Stomach (tissue), 4 donors: Measurements from ENCODE around the gene CLEC16A.

ENCODE experiments used
- CTCF ChIP-seq, 7 experiments: fragments of 450-650 bp in 4 of 7; fragments of 200-600 bp in 3 of 7; sonication (generic) in 3 of 7; IDR thresholded peaks; one replicate each; pipeline ENCODE4 v1.5.1; 2016 to 2019; ENCODE audit warnings: antibody characterized with exemption in 7 of 7, control low read depth in 2 of 7, mild to moderate bottlenecking in 1 of 7
- POLR2A ChIP-seq, 4 donors: fragments of 450-650 bp; IDR thresholded peaks; one replicate each; pipeline ENCODE4 v1.6.1; 2016; ENCODE audit warnings: antibody characterized with exemption in 4 of 4, control low read depth in 2 of 4, mild to moderate bottlenecking in 1 of 4, moderate library complexity in 1 of 4
- POLR2AphosphoS5 ChIP-seq, 3 donors: sonication (generic); formaldehyde crosslinking; IDR thresholded peaks; one replicate each; pipeline ENCODE4 v1.6.1; 2016; ENCODE audit warnings: antibody characterized with exemption in 3 of 3

GRCh38 chr16:10989559-10989958 lies 45.2 kb downstream of the CLEC16A start:
- TF ChIP-seq POLR2AphosphoS5 (IDR thresholded peaks at IDR 0.05), result no peak
- no peak for TF ChIP-seq CTCF (IDR thresholded peaks at IDR 0.05)
- no peak for TF ChIP-seq POLR2A (IDR thresholded peaks at IDR 0.05)
